ENCODE data around the gene PIM3. TPM values are rescaled to one million over a fixed set of nuclear protein-coding genes. Genes with fewer than 3 reads are reported as not detected.

Gene PIM3
- 13.4 TPM for polyA plus RNA-seq (ENCODE audit: insufficient read length)

DNA sequence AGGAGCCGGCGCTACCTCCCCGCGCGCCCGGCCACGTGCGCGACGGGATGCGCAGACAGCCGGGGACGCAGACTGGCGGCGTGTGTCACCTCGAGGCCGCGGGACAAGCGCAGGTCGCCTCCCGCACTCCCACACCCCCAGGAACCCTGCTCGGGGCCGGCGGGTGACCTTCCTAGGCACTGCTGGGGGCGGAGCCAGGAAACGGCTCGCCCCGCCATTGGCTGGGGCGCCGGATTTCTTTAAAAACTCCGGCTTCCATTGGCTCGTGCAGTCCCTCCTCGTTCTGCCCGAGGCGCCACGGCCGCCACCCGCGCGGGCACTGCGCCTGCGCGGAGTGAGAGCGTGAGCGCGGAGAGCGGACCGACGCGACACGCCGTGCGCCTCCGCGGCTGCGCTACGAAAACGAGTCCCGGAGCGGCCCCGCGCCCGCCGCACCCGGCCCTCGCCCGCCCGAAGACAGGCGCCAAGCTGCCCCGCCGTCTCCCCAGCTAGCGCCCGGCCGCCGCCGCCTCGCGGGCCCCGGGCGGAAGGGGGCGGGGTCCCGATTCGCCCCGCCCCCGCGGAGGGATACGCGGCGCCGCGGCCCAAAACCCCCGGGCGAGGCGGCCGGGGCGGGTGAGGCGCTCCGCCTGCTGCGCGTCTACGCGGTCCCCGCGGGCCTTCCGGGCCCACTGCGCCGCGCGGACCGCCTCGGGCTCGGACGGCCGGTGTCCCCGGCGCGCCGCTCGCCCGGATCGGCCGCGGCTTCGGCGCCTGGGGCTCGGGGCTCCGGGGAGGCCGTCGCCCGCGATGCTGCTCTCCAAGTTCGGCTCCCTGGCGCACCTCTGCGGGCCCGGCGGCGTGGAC, at the start of gene PIM3:
TSS of gene PIM3 (plus strand) at position 614 of the 846 bp plus-strand sequence. CDS start at position 790, 176 bp downstream.
- DNase-seq (ENCODE audit: low read depth): peak; percentile 95

GRCh38 chr22:49911881-49912625, 48.5 kb upstream of the PIM3 start:
- no peak for DNase-seq (ENCODE audit: low read depth)

DNA sequence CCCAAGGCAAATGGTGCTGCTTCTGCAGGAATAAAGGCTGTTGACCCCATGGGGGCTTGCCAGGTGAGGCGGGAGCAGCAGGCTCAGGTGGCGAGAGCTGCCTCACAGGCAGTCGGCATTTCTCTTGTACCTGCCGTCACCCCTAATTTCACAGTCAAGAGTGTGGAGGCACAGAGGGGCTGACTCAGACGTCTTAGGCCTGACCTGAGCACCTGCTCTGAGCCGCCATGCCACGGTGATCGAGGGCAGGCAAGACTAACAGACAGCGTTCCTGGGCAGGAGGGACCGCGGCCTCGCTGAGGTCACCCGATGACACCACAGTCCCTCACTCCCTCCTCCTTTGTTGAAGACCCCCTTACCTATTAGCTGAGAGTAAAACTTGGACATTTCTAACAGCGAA, 47.5 kb upstream of the PIM3 start:
- DNase-seq (ENCODE audit: low read depth): no peak

DNA sequence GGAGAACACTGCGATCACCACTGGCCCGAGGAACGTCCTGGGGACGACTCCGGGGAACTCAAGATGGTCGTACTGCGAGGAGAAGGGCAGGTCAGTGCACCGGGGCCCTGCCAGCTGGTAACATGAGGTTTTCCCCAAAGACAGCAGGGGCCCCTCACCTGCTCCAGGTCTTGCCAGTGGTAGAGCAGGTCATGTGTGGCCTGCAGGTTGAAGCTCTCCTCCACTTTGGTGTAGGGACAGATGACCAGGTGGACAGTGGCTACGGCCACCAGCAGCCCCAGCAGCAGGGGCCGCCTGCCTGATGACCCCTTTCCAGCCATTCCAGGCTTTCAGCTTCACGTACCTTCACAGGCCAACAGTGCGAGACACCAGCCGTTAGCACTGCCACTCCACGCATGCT, 47.1 kb upstream of the PIM3 start:
- DNase-seq (ENCODE audit: low read depth): no peak

GRCh38 chr22:49914256-49914655, 46.3 kb upstream of the PIM3 start:
- no peak for DNase-seq (ENCODE audit: low read depth)

DNA sequence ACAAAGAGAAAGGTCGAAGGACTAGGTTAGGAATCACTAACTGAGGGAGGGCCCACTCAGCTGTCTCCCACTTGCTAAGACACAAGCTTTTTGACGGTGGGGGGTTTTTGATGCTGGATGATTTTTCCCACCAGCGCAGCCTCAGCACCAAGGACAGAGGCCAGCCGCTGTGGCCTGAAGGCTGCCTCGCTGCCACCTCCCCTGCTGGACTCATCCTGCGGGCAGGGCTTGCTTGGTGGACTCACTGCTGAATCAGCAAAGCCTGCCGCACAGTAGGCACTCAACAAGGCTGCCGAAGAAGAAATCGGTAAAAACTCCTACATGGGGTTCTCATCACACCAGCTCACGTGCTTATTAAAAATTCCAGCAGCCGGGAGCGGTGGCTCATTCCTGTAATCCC, 45.0 kb upstream of the PIM3 start:
- DNase-seq (ENCODE audit: low read depth): no peak

GRCh38 chr22:49916831-49917230, 43.7 kb upstream of the PIM3 start:
- DNase-seq (ENCODE audit: low read depth): no peak

- DNase-seq (ENCODE audit: low read depth): peak; percentile 86
Observed at GRCh38 chr22:49917974-49918910, 42.3 kb upstream of the PIM3 start, which contains the start of the genes ALG12 and CRELD2. ALG12 (minus strand) TSS chr22:49918438; CDS start chr22:49913765, 4,673 bp downstream. CRELD2 (plus strand) TSS chr22:49918634; CDS start chr22:49918770, 136 bp downstream.

DNA sequence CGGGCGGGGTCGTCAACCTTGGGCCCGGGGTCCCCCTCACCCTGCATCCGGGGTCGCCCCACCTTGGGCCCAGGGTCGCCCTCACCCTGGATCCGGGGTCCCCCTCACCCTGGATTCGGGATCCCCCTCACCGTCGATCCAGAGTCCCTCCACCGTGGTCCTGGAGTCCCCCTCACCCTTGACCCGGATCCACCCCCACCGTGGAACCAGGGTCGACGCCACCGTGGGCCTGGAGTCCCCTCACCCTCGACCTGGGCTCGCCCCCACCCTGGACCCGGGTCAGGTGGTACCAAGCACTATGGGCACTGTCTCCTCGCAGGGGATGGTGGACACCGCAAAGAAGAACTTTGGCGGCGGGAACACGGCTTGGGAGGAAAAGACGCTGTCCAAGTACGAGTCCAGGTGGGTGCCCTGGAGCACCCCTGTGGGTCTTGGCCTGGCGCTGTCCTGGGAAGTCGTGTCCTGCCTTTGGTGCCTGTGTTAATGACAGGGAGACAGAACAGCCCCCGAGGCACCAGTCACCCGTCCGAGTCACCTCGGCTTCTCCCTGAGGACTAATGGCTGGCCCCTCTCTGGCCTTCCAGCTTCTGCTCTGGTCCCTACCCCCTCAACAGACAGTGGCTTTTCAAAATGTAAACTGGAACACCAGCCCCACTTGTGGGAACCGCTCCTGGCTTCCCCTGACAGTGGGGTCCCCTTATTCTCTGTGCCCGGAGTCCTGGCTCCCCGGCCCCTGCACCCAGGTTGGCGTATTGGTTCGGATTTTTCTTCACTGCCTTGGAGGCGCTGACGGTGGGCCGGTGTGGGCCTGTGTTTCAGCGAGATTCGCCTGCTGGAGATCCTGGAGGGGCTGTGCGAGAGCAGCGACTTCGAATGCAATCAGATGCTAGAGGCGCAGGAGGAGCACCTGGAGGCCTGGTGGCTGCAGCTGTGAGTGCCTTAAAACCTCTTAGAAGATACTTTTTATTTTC, 41.4 kb upstream of the PIM3 start:
- no peak for DNase-seq (ENCODE audit: low read depth)

DNA sequence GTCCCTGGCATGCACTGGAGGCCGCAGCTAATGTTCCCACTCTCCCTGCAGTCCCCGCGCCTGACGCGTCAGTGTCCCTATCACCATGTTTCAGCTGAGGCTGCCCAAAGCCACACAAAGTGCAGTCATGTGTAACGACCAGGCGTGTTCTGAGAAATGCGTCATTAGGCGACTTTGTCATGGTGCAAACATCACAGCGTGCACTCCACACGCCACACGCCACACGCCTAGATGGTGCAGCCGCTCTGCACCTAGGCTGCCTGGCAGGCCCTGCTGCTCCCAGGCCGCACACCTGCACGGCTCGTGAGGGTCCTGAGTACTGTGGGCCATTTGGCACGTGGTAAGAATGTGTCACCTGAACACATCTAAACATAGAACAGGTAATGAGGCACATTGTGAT, 39.7 kb upstream of the PIM3 start:
- no peak for DNase-seq (ENCODE audit: low read depth)

DNA sequence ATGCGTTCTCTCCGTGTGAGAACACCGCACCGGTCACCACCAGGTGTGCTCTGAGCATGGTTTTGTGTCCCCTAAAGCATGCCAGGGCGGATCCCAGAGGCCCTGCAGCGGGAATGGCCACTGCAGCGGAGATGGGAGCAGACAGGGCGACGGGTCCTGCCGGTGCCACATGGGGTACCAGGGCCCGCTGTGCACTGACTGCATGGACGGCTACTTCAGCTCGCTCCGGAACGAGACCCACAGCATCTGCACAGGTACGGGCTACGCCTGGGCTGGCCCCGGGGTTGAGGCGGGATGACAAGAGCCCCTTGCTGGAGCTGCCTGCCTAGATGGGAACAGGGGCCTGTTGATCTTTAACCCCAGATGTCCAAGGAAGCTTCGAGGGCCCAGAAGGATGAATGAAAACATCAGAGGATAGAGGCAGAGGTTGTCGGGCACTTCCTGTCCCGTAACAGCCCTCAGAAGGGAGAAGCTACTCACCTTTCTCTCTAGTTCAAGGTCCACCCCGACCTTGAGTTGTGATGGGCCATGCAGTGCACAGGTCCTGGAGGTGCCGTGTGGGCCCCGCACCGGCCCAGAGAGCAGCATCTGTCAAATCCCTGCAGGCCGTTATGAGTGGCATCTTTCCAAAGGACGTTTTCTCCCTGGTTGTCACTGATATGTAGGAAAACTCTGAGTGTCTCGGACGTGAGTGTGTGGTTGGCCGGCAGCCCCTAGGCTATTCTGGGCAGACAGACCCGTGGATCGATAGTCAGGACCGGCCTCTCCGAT, 38.9 kb upstream of the PIM3 start:
- no peak for DNase-seq (ENCODE audit: low read depth)

DNA sequence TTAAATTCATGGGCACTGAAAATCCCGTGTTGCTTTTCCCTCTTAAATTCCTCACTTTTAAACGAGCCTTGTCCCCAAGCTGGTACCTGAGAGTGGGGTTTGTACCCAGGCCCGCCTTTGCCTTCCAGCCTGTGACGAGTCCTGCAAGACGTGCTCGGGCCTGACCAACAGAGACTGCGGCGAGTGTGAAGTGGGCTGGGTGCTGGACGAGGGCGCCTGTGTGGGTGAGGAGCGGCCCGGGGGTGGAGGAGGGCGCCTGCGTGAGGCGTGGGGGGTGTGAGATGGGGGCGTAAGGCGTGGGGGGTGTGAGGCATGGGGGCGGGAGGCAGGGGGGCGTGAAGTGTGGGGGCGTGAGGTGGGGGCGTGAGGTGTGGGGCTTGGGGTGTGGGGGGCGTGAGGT, 38.1 kb upstream of the PIM3 start:
- DNase-seq (ENCODE audit: low read depth): no peak

- DNase-seq (ENCODE audit: low read depth): no peak
Observed at GRCh38 chr22:49922926-49923325, 37.6 kb upstream of the PIM3 start.

GRCh38 chr22:49923445-49923844, 37.1 kb upstream of the PIM3 start:
- no peak for DNase-seq (ENCODE audit: low read depth)

DNA sequence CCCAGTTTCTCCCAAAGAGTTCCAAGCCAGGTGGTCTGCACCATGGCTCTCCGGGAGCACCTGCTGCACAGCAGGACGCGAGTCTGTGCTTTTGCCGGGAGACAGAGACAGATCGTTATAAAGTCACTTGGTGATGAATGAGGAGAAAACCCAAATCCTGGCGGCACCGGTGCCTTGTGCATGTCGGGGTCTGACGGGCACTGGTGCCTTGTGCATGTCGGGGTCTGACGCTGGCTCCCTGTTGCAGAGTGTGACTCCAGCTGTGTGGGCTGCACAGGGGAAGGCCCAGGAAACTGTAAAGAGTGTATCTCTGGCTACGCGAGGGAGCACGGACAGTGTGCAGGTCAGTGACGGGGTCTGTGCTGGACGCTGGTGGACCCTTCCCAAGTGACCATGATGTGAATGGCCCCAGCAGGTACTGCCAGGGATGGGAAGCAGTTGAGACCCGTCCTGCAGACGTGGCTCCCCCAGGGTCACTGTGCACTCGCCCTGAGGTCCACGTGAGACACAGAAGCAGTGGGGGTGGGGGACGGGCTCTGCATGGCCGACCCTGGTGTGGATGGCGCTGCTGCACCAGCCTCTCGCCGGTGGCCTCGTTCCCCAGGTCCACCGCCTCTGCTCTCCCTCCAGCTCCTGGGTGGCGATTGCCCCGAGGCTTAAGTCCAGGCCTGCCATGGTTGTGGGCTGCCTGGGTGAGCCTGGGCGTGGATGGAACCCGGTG, 36.3 kb upstream of the PIM3 start:
- DNase-seq (ENCODE audit: low read depth): no peak

GRCh38 chr22:49925525-49926128, 34.9 kb upstream of the PIM3 start:
- DNase-seq (ENCODE audit: low read depth): no peak

DNA sequence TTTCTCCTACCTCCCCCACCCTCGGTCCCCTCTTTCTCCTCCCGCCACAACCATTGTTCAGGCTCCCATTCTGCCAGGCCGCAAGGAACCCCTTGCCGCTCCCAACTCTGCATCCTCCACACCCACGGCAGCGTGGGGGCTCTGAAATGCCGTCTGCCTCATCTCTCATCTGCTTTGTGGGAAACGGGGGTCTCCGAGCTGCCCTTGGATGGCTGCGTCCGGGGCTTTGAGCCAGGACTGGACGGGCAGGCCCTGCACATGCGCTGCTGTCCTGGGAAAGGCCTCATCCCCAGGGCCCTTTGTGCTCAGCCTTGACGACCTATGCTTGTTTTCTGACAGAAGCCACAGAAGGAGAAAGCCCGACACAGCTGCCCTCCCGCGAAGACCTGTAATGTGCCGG, 33.7 kb upstream of the PIM3 start:
- no peak for DNase-seq (ENCODE audit: low read depth)

DNA sequence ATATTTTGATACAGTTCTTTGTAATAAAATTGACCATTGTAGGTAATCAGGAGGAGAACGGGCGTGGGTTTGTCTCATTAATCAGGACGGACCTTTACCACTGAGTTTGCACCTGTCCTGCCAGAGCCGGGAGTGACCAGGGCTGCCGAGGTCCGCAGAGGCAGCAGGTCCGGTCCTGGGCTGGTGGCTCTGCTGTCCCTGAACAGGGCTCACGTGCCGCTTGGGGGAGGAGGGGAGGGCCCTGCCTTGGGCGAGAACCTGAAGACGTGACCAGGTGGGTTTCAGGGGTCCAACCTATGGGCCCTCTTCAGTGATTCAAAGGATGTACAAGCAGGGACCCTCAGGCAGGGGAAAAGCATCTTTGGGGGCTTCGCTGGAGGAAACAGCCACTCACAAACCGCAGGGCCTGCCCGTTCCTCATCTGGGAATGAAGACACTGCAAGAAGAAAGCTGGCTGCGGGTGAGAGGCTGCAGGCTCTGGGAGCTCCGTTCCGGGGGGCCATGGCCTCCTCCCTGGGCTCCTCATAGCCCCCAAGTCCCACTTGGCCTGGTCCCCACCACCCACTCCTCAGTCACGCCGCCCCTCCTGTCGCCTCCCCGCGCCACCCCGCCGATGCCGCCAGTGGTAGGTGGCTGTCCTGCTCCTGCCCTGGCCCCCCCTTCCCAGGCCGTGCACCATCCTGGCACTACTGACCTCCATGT, 32.9 kb upstream of the PIM3 start:
- no peak for DNase-seq (ENCODE audit: low read depth)

Data from forelimb muscle (tissue), 1 donor.